Measurements from ENCODE around the gene GATAD2B. TPM values are rescaled to one million over a fixed set of nuclear protein-coding genes. Genes with fewer than 3 reads are reported as not detected.

The GATAD2B gene
- polyA plus RNA-seq, 3 donors = 2.6 to 5.6 (median 4.4) TPM

DNA sequence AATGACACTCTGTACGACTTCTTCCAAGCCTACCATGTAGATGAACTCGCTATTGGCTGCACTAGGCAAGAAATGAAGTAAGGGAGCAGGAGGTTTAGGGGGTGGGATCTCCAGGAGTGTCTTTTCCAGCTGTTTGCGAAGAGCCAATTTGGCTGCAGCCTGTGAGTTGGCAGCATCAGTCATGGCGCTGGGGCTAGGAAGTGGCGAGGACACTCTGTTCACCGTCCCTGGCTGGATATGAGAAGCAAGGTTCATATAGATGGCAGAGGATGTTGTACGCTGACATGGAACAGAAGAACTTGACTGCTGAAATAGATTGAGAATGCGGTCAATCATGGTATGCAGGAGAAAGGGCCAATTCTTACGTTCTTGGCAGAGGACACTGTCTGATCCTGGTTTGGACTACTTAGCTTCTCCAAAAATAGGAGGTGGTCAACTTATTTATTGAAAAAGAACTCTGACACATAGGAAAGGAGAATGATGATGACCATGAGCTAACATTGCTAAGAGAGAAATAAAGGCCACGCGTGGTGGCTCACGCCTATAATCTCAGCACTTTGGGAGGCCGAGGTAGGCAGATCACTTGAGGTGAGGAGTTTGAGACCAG is 106.4 kb downstream of the GATAD2B start:
- no peak overlapping the region for H3K27ac ChIP-seq (ENCODE audit: low read depth, low read length)
- 84 to 91% (median 91%) methylated on average over 13 of the region's 13 CpGs for WGBS, 3 donors

DNA sequence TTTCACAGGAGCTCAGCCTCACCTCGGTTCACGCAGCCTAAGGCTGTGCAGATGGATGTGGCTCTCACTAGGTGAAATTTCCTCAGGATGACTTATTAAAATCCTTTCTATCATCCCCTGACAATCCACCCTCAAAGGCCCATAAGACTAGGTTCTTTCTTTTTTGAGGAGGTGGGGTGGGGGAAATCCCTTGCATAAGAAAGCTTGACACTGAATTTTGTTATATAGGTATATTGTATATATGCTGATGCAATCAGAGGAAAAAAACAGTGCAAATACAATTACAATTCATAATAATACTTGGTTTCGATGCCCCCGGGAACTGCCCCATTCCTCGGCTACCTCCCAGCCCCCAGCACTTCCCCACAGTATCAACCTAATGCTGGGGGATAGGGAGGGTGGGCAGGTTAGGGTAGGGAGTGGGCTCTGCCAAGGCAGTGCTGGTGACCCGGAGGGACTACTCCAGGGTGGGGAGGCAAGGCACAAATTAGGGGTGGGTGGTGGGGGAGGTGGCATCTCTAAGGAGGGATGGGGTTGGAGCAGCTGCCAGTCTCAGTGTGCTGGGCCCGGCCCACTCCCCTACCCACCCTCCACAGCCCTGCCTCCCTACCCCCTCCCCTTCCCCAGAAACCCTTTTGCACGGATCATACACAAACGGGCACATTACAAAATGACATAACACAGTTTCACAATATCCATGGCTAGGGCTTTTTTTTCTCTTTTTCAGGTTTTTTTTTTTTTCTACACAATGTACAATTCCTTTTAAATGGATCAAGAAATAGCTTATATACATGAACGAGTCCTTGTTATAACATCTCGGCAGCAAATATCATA is 116.7 kb downstream of the GATAD2B start:
- H3K27ac ChIP-seq (ENCODE audit: low read depth, low read length) = no peak overlapping the region
- WGBS, 3 donors = 65 to 88% (median 67%) methylated on average over 11 of the region's 11 CpGs

DNA sequence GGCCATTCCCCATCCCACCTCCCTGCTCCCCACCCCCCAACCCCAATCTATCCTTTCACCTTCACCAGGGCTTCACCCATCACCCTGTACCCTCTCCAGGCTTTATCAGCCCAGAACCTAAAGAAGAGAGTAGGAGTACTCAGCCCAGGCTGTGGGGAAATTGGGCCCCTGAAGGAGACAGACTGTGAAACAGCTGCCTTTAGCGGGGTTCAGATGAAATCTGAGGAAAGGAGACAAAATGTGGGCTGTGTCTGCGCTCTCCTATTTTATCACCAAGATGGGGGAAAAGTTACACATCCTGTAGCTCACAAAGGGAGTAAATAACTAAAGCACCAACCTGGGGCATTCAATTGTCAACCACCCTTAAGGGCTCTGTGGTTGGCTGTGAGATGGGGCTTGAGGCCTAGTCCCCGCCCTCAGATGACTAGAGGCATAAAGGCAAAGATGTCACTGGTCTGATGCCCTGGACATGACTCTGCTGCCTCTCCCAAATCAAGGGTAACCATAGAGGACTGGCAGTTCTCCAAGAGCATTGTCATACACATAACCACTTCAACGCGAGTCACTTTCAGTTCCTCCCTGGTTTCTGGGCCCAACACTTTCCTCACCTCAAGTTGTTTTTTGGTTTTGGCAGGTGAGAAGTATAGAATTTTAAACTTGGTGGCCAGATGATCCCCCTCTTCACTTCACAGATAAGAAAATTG is 117.6 kb downstream of the GATAD2B start:
- no peak overlapping the region for H3K27ac ChIP-seq (ENCODE audit: low read depth, low read length)
- 48 to 83% (median 52%) methylated on average over 5 of the region's 5 CpGs for WGBS, 3 donors

DNA sequence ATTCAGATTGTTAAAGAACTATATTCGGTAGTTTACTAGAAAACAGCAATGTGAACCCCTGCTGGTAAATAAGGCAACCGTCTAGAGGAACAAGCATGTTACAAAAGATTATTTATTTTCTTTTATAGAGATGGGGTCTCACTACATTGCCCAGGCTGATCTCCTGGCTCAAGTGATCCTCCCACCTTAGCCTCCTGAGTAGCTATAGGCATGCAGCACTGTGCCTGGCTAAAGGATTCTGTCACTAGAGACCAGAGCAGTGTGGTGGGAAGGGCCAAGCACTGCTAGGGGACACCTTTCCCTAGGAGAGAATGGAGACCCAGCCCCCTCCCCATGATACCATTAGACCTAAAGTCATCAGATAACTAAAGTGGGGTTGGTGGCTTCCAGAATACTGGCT is 118.7 kb downstream of the GATAD2B start:
- no peak overlapping the region for H3K27ac ChIP-seq (ENCODE audit: low read depth, low read length)
- 55 to 97% (median 66%) methylated on average over 2 of the region's 2 CpGs for WGBS, 3 donors

DNA sequence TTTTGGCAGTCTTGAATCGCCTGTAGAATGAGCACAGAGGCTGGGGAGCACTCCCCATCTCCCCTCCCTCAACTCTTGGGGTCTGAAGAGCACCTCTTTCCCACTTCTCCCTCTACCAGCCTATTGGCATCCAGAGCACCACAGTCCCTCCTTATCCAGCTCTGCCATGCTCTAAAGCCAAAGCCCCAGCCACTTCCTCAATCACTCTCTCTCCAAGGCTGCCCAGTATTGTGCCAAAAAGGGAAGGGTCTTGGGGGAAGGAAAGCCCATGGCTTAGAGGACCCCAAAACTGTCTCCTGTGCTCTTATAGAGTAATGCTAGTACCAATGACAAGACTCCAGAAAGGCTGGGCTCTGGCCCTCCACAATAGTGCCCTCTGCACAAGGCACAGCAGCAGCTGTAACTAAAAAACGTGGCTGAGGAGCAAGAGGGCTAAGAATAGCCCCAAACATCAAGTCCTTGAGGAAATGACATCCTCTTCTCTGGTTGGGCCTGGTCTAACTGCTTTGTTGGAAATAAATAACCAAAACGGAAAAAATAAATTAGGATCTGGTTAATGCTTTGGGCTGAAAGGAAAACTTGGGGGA is 119.2 kb downstream of the GATAD2B start:
- 56 to 79% (median 61%) methylated on average over 3 of the region's 3 CpGs for WGBS, 3 donors
- H3K27ac ChIP-seq (ENCODE audit: low read depth, low read length) = no peak overlapping the region

DNA sequence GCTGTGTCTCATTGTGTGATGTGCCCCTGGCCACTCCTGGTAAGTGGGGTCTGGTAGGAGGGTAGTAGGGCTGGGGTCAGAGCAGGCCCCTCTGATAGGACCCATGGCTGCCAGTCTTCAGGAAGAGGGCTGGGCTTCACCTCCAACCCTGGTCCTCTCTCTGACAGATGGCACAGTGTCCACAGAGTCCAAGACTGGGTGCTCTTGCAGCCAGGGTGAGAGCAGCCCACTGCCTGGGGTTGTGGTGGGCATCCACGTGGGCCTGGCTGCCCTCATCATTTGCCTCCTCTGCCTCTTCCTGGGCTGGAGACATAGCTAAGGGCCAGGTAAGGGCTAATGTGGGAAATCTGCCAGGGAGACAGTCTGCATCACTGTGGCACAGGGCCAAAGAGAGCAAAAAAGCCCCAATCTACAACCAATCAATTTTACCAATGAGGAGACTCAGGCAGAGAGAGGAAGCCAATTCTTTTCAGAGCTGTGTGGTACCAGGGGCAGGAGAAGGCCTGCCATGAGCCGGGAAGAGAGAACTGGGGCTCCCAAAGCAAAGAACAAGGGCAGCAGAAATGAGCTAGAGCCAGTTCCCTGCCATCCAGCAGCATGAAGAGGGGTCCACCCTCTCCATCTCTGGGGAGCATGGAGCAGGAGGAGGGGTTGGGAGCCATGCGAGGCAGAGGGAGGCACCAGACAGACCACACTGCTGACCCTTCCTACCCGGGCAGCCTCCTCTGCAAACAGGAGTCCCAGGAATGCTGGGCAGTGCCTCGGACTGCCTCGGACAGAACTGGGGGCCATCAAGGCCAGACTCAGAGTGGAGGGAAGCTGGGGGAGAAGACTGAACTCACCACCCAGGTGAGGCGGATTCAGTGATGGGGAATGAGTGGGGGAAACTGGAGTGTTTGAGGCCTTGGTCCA is 120.7 kb downstream of the GATAD2B start:
- WGBS, 3 donors = 87 to 89% (median 88%) methylated on average over 7 of the region's 7 CpGs
- H3K27ac ChIP-seq (ENCODE audit: low read depth, low read length) = no peak overlapping the region

DNA sequence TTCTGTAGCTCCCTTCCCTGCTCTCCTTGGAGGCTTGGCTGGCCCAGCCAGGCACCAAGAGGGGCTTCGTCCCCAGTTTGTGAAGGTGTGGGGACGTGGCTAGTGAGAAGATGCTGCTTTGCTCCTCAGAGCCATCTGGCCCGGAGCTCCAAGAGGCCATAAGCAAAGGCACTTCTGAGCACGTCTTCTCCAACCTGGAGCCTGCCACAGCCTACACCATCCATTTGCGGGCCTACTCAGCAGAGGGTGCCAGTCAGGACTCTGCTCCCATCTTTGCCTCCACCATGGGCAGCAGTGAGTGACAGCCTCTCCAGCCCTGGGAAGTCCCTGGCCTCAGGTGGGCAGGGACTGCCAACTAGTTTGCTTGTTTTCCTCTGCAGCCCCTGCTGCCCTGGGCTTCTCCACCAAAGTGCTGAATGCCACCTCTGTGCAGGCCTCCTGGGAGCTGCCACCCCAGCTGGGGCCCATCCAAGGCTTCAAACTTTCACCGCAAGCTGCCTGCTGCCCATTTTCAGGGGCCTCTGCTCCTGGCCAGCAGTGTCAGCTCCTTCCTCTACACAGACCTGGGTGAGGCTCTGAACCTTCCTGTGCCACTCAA is 121.6 kb downstream of the GATAD2B start:
- H3K27ac ChIP-seq (ENCODE audit: low read depth, low read length) = no peak overlapping the region

DNA sequence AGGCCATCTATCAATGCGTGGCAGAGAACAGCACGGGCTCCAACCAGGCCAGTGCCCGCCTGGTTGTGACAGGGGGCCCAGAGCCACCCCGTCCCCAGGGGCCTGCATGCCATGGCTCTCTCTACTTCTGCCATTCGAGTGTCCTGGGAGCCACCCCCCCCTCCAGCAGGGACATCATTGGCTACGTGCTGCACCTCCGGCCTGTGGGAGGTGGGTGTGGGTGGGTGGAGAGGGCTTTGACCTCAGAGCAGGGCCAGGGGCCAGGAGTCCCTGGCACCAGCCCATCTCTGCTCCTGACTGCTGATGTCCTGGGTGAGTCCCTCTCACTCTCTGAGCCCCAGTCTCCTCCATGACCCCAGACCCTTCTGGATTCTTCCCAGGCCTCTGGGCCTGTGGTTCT is 122.3 kb downstream of the GATAD2B start:
- 69 to 84% (median 77%) methylated on average over 7 of the region's 7 CpGs for WGBS, 3 donors
- H3K27ac ChIP-seq (ENCODE audit: low read depth, low read length) = no peak overlapping the region

More for the DNA sequence above, 121.6 kb downstream of the GATAD2B start:
- WGBS, 3 donors = 91 to 96% (median 96%) methylated on average over 6 of the region's 6 CpGs

DNA sequence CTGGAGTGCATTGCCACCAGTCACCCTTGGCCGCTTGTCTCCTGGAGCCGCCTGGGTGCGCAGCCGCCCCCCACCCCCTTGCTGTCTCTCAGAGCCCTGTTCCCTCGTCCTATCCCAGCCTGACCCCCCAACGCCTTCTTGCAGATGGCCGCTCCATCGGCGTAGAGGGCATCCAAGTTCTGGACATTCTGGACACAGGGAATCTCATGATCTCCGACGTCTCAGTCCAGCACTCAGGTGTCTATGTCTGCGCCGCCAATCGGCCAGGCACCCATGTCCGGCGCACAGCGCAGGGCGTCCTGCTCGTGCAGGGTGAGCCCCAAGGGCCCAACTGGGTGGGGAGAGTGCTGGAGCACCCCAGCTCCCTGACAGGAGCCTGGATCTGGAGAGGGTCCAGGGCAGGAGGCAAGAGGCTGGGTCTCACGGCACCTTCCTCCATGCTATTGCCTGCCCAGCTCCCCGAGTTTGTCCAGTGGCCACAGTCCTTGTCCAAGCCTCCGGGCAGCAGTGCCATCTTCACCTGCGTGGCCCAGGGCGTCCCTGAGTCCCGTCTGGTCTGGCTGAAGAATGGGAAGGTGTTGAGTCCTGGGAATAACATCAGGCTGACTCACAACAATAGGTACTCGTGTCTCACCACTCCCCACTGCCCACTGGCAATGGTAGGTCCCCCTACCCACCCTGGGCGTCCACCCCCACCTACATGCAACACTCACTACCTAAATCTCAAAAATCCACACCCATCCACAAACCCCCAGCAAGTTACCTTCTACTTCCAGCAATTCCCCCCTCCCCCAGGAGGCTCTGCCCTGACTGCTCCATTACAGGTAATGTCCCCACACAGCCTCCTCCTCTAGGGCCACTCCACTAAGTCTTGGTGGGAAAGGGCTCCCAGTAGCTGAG is 123.0 kb downstream of the GATAD2B start:
- WGBS, 3 donors = 89 to 94% (median 92%) methylated on average over 27 of the region's 27 CpGs
- H3K27ac ChIP-seq (ENCODE audit: low read depth, low read length) = no peak overlapping the region

DNA sequence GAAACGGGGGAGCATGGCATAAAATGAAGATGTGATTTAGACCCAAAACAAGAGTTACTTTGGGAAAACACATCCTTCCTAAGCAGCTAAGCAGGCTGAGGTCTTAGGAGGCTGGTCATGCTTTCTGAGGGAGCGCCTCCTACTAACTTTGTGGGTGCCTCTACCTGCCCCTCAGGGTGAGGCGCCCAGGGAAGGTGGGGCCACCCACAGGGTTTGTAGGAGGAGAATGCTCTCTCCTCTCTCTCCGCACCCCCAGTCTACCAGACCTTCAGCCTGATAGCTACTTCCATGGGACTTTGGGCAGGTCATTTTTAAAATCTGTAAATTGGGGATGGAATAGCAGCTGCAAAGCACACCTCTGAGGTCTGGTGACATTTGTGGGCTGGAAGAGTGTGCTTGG is 123.8 kb downstream of the GATAD2B start:
- WGBS, 3 donors = 91 to 96% (median 95%) methylated on average over 4 of the region's 4 CpGs
- H3K27ac ChIP-seq (ENCODE audit: low read depth, low read length) = no peak overlapping the region

DNA sequence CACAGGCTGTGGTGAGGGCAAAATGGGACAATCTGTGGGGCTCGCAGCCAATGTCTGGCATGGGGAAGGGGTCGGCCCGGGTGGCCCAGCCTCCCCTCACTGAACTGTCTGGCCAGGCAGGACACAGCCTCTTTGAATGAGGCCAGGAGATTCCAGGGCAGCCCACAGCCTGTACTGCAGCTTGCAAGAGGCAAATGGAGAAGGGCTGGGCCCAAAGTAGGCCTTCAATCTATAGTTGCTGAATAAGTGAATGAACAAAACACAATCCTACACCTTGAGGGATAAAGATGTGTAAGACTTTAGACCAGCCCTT is 124.3 kb downstream of the GATAD2B start:
- WGBS, 3 donors = 77 to 84% (median 78%) methylated on average over 3 of the region's 3 CpGs
- H3K27ac ChIP-seq (ENCODE audit: low read depth, low read length) = no peak overlapping the region

DNA sequence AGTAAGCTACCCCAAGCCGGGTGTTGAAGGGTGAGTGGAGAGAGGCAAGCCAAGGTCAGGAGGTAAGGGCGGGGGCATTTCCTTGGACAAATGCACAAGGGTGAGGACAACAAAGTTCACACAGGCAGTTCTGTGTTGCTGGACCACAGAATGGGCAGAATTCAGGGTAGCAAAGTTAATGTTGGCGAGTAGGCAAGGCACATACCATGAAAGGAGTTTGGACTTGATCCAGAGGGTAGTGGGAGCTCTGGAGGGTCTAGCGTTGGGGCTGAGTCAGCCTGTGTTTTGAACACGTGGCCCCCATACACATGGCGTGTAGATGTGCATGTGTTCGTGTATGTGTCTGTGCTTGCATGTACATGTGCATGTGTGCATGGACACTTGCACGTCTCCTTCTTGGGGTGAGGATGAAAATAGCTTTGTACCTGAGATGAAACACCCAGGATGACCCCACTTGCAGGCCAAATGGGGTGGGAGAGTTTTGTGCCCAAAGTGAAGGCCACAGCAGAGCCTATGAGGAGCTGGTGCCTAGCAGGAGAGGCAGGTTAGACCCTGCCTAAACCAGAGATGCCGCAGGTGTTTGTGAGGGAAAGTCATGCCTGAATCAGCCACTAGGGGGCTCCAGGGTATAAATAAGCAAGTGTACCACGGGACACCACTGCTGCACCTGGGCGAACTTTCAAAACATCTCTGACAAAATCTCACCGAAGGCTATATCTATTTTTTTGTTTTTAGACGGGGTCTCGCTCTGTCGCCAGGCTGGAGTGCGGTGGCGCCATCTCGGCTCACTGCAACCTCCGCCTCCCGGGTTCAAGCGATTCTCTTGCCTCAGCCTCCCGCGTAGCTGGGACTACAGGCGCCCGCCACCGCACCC is 125.7 kb downstream of the GATAD2B start:
- WGBS, 3 donors = 54 to 62% (median 57%) methylated on average over 26 of the region's 26 CpGs
- H3K27ac ChIP-seq (ENCODE audit: low read depth, low read length) = no peak overlapping the region

DNA sequence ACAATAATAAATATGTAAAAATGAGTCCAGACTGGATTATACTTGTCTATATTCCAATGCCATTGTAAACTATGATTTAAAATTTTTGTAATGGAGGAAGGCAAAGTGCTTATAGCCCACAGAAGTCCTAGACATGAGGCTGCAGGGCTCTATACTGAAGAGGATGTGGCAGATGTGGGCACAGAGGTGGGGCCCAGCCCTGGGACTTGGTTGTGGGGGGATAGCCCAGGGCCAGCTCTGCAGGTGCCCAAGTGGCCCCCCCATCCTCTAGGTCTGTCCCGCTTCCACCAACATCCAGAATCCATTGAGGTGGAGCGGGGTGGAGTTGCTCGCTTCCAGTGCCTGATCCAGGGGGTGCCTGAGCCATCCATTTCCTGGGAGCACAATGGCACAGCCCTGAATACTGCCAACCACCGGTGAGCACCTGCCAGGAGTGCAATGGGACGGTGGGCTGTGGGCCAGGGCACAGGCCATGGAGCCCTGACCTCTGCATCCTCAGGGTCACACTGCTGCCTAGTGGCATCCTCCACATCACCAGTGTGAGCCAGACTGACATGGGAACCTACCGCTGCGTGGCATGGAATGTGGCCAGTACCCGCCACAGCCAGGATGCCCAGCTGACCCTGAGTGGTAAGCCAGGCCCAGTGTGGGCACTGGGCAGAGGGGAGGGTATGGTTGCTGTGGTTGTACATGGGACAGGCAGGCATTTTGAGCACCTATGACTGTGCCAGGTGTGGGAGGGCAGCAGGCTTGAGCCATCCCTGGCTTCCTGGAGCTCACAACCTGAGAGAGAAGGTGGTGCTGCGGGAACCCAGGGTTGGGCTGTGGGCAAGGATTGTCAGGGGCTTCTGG is 126.6 kb downstream of the GATAD2B start:
- no peak overlapping the region for H3K27ac ChIP-seq (ENCODE audit: low read depth, low read length)
- 79 to 94% (median 93%) methylated on average over 9 of the region's 9 CpGs for WGBS, 3 donors

DNA sequence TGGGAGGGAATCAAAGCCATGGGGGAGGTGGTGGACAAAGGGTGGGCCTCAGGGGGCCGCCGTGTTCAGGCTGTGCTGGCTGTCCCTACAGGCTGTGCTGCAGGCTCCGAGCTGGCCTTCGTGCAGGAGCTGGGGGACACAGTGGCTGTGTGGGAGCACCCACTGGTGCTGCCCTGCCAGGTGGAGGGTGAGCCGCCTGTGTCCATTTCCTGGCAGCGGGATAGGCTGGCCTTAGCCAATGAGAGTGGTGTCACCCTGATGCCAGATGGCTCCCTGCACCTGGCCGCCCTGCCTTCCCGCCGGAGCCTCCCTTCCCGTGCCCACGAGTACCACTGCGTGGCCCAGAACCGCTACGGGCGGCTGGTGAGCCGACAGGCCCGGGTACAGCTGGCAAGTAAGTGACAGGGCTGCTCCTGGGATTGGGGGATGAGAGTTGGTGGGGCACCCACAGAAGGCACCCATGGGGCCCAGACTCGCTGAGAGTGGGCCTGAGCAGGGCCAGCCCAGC is 127.4 kb downstream of the GATAD2B start:
- no peak overlapping the region for H3K27ac ChIP-seq (ENCODE audit: low read depth, low read length)
- WGBS, 3 donors = 77 to 82% (median 78%) methylated on average over 18 of the region's 18 CpGs

Measured in adipose tissue (tissue), 3 donors.